ENCODE measurements around the gene COG4.

The COG4 gene

GRCh38 chr16:70478169-70478568 is 45.2 kb downstream of the COG4 start:
- no peak for DNase-seq

- DNase-seq, result peak; percentile 65
Measured at GRCh38 chr16:70476272-70477020, 46.9 kb downstream of the COG4 start.

- no peak for DNase-seq
Measured at GRCh38 chr16:70475054-70475871, 48.1 kb downstream of the COG4 start.

GRCh38 chr16:70474320-70475053 is 48.9 kb downstream of the COG4 start:
- no peak for DNase-seq

GRCh38 chr16:70473446-70474319 is 49.7 kb downstream of the COG4 start:
- DNase-seq, result no peak

- DNase-seq, result no peak
Measured at GRCh38 chr16:70472786-70473433, 50.4 kb downstream of the COG4 start.

- DNase-seq, result no peak
Measured at GRCh38 chr16:70470927-70471341, 52.4 kb downstream of the COG4 start.

- no peak for DNase-seq
Measured at GRCh38 chr16:70470141-70470926, 53.0 kb downstream of the COG4 start.

GRCh38 chr16:70468776-70469525 is 54.4 kb downstream of the COG4 start:
- DNase-seq, result no peak

- DNase-seq, result no peak
Measured at GRCh38 chr16:70467608-70468007, 55.7 kb downstream of the COG4 start.

- DNase-seq, result no peak
Measured at GRCh38 chr16:70467113-70467512, 56.2 kb downstream of the COG4 start.

- no peak for DNase-seq
Measured at GRCh38 chr16:70466805-70467076, 56.6 kb downstream of the COG4 start.

- DNase-seq, result no peak
Measured at GRCh38 chr16:70465999-70466804, 57.2 kb downstream of the COG4 start.

GRCh38 chr16:70463235-70463634 is 60.1 kb downstream of the COG4 start:
- no peak for DNase-seq

- no peak for DNase-seq
Measured at GRCh38 chr16:70460737-70461261, 62.6 kb downstream of the COG4 start.

GRCh38 chr16:70457446-70458166 is 65.7 kb downstream of the COG4 start:
- DNase-seq, result no peak

- DNase-seq, result no peak
Measured at GRCh38 chr16:70455910-70456309, 67.4 kb downstream of the COG4 start.

GRCh38 chr16:70454222-70455034 is 68.9 kb downstream of the COG4 start, which contains the start of gene FCSK:
Gene FCSK, plus strand, starts transcription at chr16:70454595. Its CDS starts 8,596 bp downstream, at chr16:70463191.
- DNase-seq, result peak; percentile 45
